Prostate gland (tissue), 2 donors: Measurements from ENCODE around the gene TRNAU1AP. TPM values are rescaled to one million over a fixed set of nuclear protein-coding genes. Genes with fewer than 3 reads are reported as not detected.
A peak's percentile ranks its signal among the peaks of the same experiment; 100 is the strongest.

Experiments used
- DNase-seq: peaks from one replicate; pipeline ENCODE4 v3.0.0-alpha.2; 2019; ENCODE audit warnings: low spot score
- H3K27ac ChIP-seq, 2 donors: fragments of 200-600 bp; sonication (generic); 2 replicates each; pipeline ENCODE4 v1.5.1; 2017 to 2019
- H3K27me3 ChIP-seq: fragments of 200-600 bp; sonication (generic); replicated peaks from 2 replicates; pipeline ENCODE4 v1.5.1; 2019; ENCODE audit not compliant: insufficient read depth
- H3K36me3 ChIP-seq, 2 donors: fragments of 200-600 bp; sonication (generic); 1 replicate in 1 of 2; 2 replicates in 1 of 2; pipeline versions ENCODE4 v1.5.1 to v1.8.1; 2017 to 2019
- H3K4me1 ChIP-seq: fragments of 200-600 bp; sonication (generic); replicated peaks from 2 replicates; pipeline ENCODE4 v1.5.1; 2019
- H3K4me3 ChIP-seq, 2 donors: fragments of 200-600 bp; sonication (generic); 2 replicates each; pipeline ENCODE4 v1.5.1; 2017 to 2019
- H3K9me3 ChIP-seq: fragments of 200-600 bp; sonication (generic); 2 replicates; pipeline ENCODE4 v1.5.1; 2017
- CTCF ChIP-seq, 4 experiments: fragments of 200-600 bp in 2 of 4; fragments of 450-650 bp in 2 of 4; sonication (generic) in 2 of 4; IDR thresholded peaks; 1 replicate in 3 of 4; 2 replicates in 1 of 4; pipeline ENCODE4 v1.5.1; 2016 to 2019; ENCODE audit warnings: antibody characterized with exemption in 4 of 4, mild to moderate bottlenecking in 2 of 4, moderate library complexity in 2 of 4
- POLR2A ChIP-seq: fragments of 450-650 bp; IDR thresholded peaks from one replicate; pipeline ENCODE4 v1.6.1; 2016; ENCODE audit warnings: antibody characterized with exemption, mild to moderate bottlenecking
- POLR2AphosphoS5 ChIP-seq: sonication (generic); formaldehyde crosslinking; IDR thresholded peaks from one replicate; pipeline ENCODE4 v1.6.1; 2017; ENCODE audit warnings: antibody characterized with exemption
- WGBS: methylation state at CpG from one replicate; pipeline ENCODE4 v1.1.5; 2018; 5-methylcytosine and 5-hydroxymethylcytosine counted together
- intact Hi-C: fragments of 100-400 bp; cut with DNase I; formaldehyde crosslinking; loops from one replicate; pipeline ENCODE4 v1.14.2; 2022
- total RNA-seq, 2 donors: library from RNA; depleted of rRNA; stranded (reverse); fragments of >200 nt; gene quantifications; one replicate each; pipeline ENCODE4 v1.1.0, GENCODE V29; 2016

Gene TRNAU1AP
- total RNA-seq, 2 donors from 2014 or later = 11.5 to 20.8 TPM

- peaks cover 0 to 4% of the 10 kb centered on the region in 2 donors for H3K36me3 ChIP-seq
- H3K27me3 ChIP-seq = no peaks in the 10 kb centered on the region
- no peak overlapping the region for H3K4me3 ChIP-seq
- intact Hi-C loops = loop anchor here (2.0 to 10.0 kb wide), 4 partner anchors 83 to 347 kb away; partner anchors contain the start of gene SESN2
- no peaks in the 10 kb centered on the region for H3K4me1 ChIP-seq
- WGBS = 67% methylated on average over 3 of the region's 3 CpGs
- DNase-seq = no peak
- H3K9me3 ChIP-seq = no peaks in the 10 kb centered on the region
- TF ChIP-seq POLR2AphosphoS5 (no peak), CTCF (IDR thresholded peaks at IDR 0.05) (no peak), POLR2A (no peak)
- no peak overlapping the region for H3K27ac ChIP-seq
Observed at GRCh38 chr1:28601696-28602095, 48.8 kb downstream of the TRNAU1AP start.

GRCh38 chr1:28602536-28603439, 49.9 kb downstream of the TRNAU1AP start:
- 60% methylated on average over 15 of the region's 15 CpGs for WGBS
- peak; percentile 51 for DNase-seq
- TF ChIP-seq CTCF (IDR thresholded peaks at IDR 0.05) (peak in 3 of 4 experiments; percentile 59 to 77 (median 69)), POLR2A (no peak), POLR2AphosphoS5 (peak; percentile 34)
- Histone ChIP-seq H3K36me3 (peaks cover 0 to 4% of the 10 kb centered on the region in 2 donors), H3K27me3 (no peaks in the 10 kb centered on the region), H3K4me3 (no peak overlapping the region), H3K27ac (no peak overlapping the region), H3K9me3 (no peaks in the 10 kb centered on the region), H3K4me1 (no peaks in the 10 kb centered on the region)
- intact Hi-C loops = loop anchor here (2.0 to 10.0 kb wide), 4 partner anchors 84 to 348 kb away; partner anchors contain the start of gene SESN2

GRCh38 chr1:28604411-28604810, 51.5 kb downstream of the TRNAU1AP start:
- 90% methylated on average over 5 of the region's 5 CpGs for WGBS
- no peak for TF ChIP-seq POLR2AphosphoS5
- no peak for TF ChIP-seq POLR2A
- no peak for TF ChIP-seq CTCF (IDR thresholded peaks at IDR 0.05)
- DNase-seq = no peak
- Histone ChIP-seq H3K36me3 (peaks cover 0 to 4% of the 10 kb centered on the region in 2 donors), H3K27ac (no peak overlapping the region), H3K4me3 (no peak overlapping the region), H3K9me3 (no peaks in the 10 kb centered on the region), H3K4me1 (no peaks in the 10 kb centered on the region), H3K27me3 (no peaks in the 10 kb centered on the region)
- intact Hi-C loops = loop anchor here (5.0 to 10.0 kb wide), 3 partner anchors 197 to 350 kb away; partner anchors contain the start of gene SESN2

- peaks cover 0 to 4% of the 10 kb centered on the region in 2 donors for H3K36me3 ChIP-seq
Observed at GRCh38 chr1:28604962-28605361, 52.1 kb downstream of the TRNAU1AP start.

More at GRCh38 chr1:28604962-28605361, 52.1 kb downstream of the TRNAU1AP start:
- Histone ChIP-seq H3K27me3 (no peaks in the 10 kb centered on the region), H3K27ac (no peak overlapping the region), H3K4me1 (no peaks in the 10 kb centered on the region), H3K9me3 (no peaks in the 10 kb centered on the region), H3K4me3 (no peak overlapping the region)
- intact Hi-C loops = loop anchor here (5.0 to 10.0 kb wide), 3 partner anchors 198 to 350 kb away; partner anchors contain the start of gene SESN2
- no peak for DNase-seq
- TF ChIP-seq CTCF (IDR thresholded peaks at IDR 0.05) (no peak), POLR2AphosphoS5 (no peak), POLR2A (no peak)
- 87% methylated on average over 6 of the region's 6 CpGs for WGBS
